HG03196 (cell line): ENCODE measurements around the gene PADI2.
"Not testable (repeated sequence)": the region's sequence is repeated elsewhere in the genome, so short reads cannot be mapped to it uniquely, and the experiment has no call there.

Source experiments
- ATAC-seq: cut with Tn5 transposase; IDR thresholded peaks from one replicate; pipeline ENCODE4 v1.9.1; 2021; ENCODE audit not compliant: unreplicated experiment

Gene PADI2

GRCh38 chr1:17086751-17087150 lies 32.5 kb downstream of the PADI2 start:
- ATAC-seq = no peak

- ATAC-seq = no peak
Measured at GRCh38 chr1:17084787-17085186, 34.5 kb downstream of the PADI2 start.

GRCh38 chr1:17082761-17083160 lies 36.5 kb downstream of the PADI2 start:
- no peak for ATAC-seq

GRCh38 chr1:17081439-17081838 lies 37.8 kb downstream of the PADI2 start:
- no peak for ATAC-seq

- no peak for ATAC-seq
Measured at GRCh38 chr1:17080880-17081279, 38.4 kb downstream of the PADI2 start.

- ATAC-seq = no peak
Measured at GRCh38 chr1:17080085-17080759, 39.0 kb downstream of the PADI2 start.

- ATAC-seq = no peak
Measured at GRCh38 chr1:17078991-17079868, 40.0 kb downstream of the PADI2 start.

- ATAC-seq = no peak
Measured at GRCh38 chr1:17075470-17076255, 43.6 kb downstream of the PADI2 start.

- no peak for ATAC-seq
Measured at GRCh38 chr1:17071794-17072193, 47.5 kb downstream of the PADI2 start.

- no peak for ATAC-seq
Measured at GRCh38 chr1:17070163-17070525, 49.1 kb downstream of the PADI2 start.

GRCh38 chr1:17069452-17070162 lies 49.6 kb downstream of the PADI2 start:
- ATAC-seq = no peak

- no peak for ATAC-seq
Measured at GRCh38 chr1:17068789-17069188, 50.5 kb downstream of the PADI2 start.

GRCh38 chr1:17067465-17068240 lies 51.6 kb downstream of the PADI2 start:
- no peak for ATAC-seq

- ATAC-seq = no peak
Measured at GRCh38 chr1:17067069-17067426, 52.2 kb downstream of the PADI2 start.

GRCh38 chr1:17066361-17067068 lies 52.7 kb downstream of the PADI2 start:
- no peak for ATAC-seq

GRCh38 chr1:17065666-17066065 lies 53.6 kb downstream of the PADI2 start:
- ATAC-seq = no peak

- ATAC-seq = not testable (repeated sequence)
Measured at GRCh38 chr1:17062751-17063150, 56.5 kb downstream of the PADI2 start.

GRCh38 chr1:17061892-17062291 lies 57.4 kb downstream of the PADI2 start:
- ATAC-seq = no peak

GRCh38 chr1:17061486-17061885 lies 57.8 kb downstream of the PADI2 start:
- ATAC-seq = no peak

- no peak for ATAC-seq
Measured at GRCh38 chr1:17060306-17060749, 58.9 kb downstream of the PADI2 start.
